HG02870 (cell line): Measurements from ENCODE around the gene GPR108.

Source experiments
- ATAC-seq: cut with Tn5 transposase; IDR thresholded peaks from one replicate; pipeline ENCODE4 v1.9.1; 2021; ENCODE audit warnings: mild to moderate bottlenecking, moderate library complexity; ENCODE audit not compliant: unreplicated experiment

GPR108 gene

GRCh38 chr19:6737873-6738786, 750 bp upstream of the GPR108 start:
- ATAC-seq, result no peak

- no peak for ATAC-seq
Observed at GRCh38 chr19:6736917-6737283, 480 bp downstream of the GPR108 start.

- no peak for ATAC-seq
Observed at GRCh38 chr19:6736169-6736916, 1.0 kb downstream of the GPR108 start.

- no peak for ATAC-seq
Observed at GRCh38 chr19:6735181-6735911, 2.0 kb downstream of the GPR108 start.

GRCh38 chr19:6734096-6734696, 3.2 kb downstream of the GPR108 start:
- no peak for ATAC-seq

GRCh38 chr19:6733338-6734095, 3.9 kb downstream of the GPR108 start:
- ATAC-seq, result no peak

- ATAC-seq, result no peak
Observed at GRCh38 chr19:6732803-6733337, 4.5 kb downstream of the GPR108 start.

- ATAC-seq, result no peak
Observed at GRCh38 chr19:6731822-6732221, 5.6 kb downstream of the GPR108 start.

- ATAC-seq, result no peak
Observed at GRCh38 chr19:6730941-6731670, 6.3 kb downstream of the GPR108 start.

- no peak for ATAC-seq
Observed at GRCh38 chr19:6730153-6730804, 7.1 kb downstream of the GPR108 start.

- ATAC-seq, result no peak
Observed at GRCh38 chr19:6729573-6730152, 7.7 kb downstream of the GPR108 start.

- ATAC-seq, result no peak
Observed at GRCh38 chr19:6728346-6728745, 9.0 kb downstream of the GPR108 start.

- no peak for ATAC-seq
Observed at GRCh38 chr19:6725513-6726231, 11.7 kb downstream of the GPR108 start.

GRCh38 chr19:6724631-6725492, 12.5 kb downstream of the GPR108 start:
- no peak for ATAC-seq

- no peak for ATAC-seq
Observed at GRCh38 chr19:6723738-6724137, 13.6 kb downstream of the GPR108 start.

GRCh38 chr19:6723108-6723618, 14.2 kb downstream of the GPR108 start:
- ATAC-seq, result no peak

GRCh38 chr19:6721773-6722172, 15.6 kb downstream of the GPR108 start:
- no peak for ATAC-seq
